H9 (cell line): ENCODE measurements around the gene TMIGD2. TPM values are rescaled to one million over a fixed set of nuclear protein-coding genes. Genes with fewer than 3 reads are reported as not detected.

ENCODE experiments used
- DNase-seq: peaks from one replicate; pipeline ENCODE4 v3.0.0-alpha.2; 2017
- H2AFZ ChIP-seq: one replicate; pipeline ENCODE4 v1.6.1; 2013; ENCODE audit warnings: mild to moderate bottlenecking, low read length, control low read depth, moderate library complexity
- H2AK5ac ChIP-seq: 2 replicates; pipeline ENCODE4 v1.6.1; 2013; ENCODE audit warnings: low read length, control low read depth, mixed read lengths; ENCODE audit not compliant: insufficient read length
- H2BK120ac ChIP-seq: one replicate; pipeline ENCODE4 v1.6.1; 2013; ENCODE audit warnings: low read depth, mild to moderate bottlenecking, low read length, control low read depth, inconsistent platforms; ENCODE audit not compliant: poor library complexity, severe bottlenecking
- H2BK12ac ChIP-seq: 2 replicates; pipeline ENCODE4 v1.6.1; 2013; ENCODE audit warnings: low read length, control low read depth, mixed read lengths, low read depth; ENCODE audit not compliant: insufficient read length
- H2BK15ac ChIP-seq: 2 replicates; pipeline ENCODE4 v1.6.1; 2013; ENCODE audit warnings: low read depth, low read length, control low read depth
- H2BK20ac ChIP-seq: one replicate; pipeline ENCODE4 v1.6.1; 2013; ENCODE audit warnings: low read depth, mild to moderate bottlenecking, low read length, control low read depth, inconsistent platforms; ENCODE audit not compliant: poor library complexity, severe bottlenecking
- H2BK5ac ChIP-seq: 2 replicates; pipeline ENCODE4 v1.6.1; 2013; ENCODE audit warnings: low read length, control low read depth, mixed read lengths; ENCODE audit not compliant: insufficient read length
- H3K14ac ChIP-seq: 2 replicates; pipeline ENCODE4 v1.6.1; 2013; ENCODE audit warnings: low read length, control low read depth; ENCODE audit not compliant: insufficient read depth
- H3K18ac ChIP-seq: 2 replicates; pipeline ENCODE4 v1.6.1; 2013; ENCODE audit warnings: low read depth, mild to moderate bottlenecking, mixed read lengths, low read length, control low read depth; ENCODE audit not compliant: insufficient read length
- H3K23ac ChIP-seq: 2 replicates; pipeline ENCODE4 v1.6.1; 2013; ENCODE audit warnings: low read length, control low read depth, mixed read lengths, low read depth; ENCODE audit not compliant: insufficient read length
- H3K23me2 ChIP-seq: 2 replicates; pipeline ENCODE4 v1.6.1; 2013; ENCODE audit warnings: low read depth, mild to moderate bottlenecking, mixed read lengths, low read length, control low read depth; ENCODE audit not compliant: insufficient read length, poor library complexity, severe bottlenecking
- H3K27ac ChIP-seq: 2 replicates; pipeline ENCODE4 v1.5.1; 2013; ENCODE audit warnings: low read length, control low read depth, mixed read lengths, low read depth; ENCODE audit not compliant: insufficient read length
- H3K27me3 ChIP-seq: 2 replicates; pipeline ENCODE4 v1.6.1; 2013; ENCODE audit warnings: low read length, control low read depth, inconsistent platforms; ENCODE audit not compliant: insufficient read depth
- H3K4ac ChIP-seq: 2 replicates; pipeline ENCODE4 v1.6.1; 2013; ENCODE audit warnings: low read depth, mild to moderate bottlenecking, control low read depth, inconsistent platforms, low read length, moderate library complexity
- H3K4me1 ChIP-seq: 2 replicates; pipeline ENCODE4 v1.6.1; 2013; ENCODE audit warnings: low read length, control low read depth, inconsistent platforms; ENCODE audit not compliant: insufficient read depth
- H3K4me2 ChIP-seq: 2 replicates; pipeline ENCODE4 v1.6.1; 2013; ENCODE audit warnings: low read length, control low read depth, mixed read lengths; ENCODE audit not compliant: insufficient read length, insufficient read depth
- H3K56ac ChIP-seq: 2 replicates; pipeline ENCODE4 v1.6.1; 2013; ENCODE audit warnings: low read depth, mild to moderate bottlenecking, mixed read lengths, low read length, control low read depth; ENCODE audit not compliant: insufficient read length
- H3K79me1 ChIP-seq: 2 replicates; pipeline ENCODE4 v1.6.1; 2013; ENCODE audit warnings: low read depth, mild to moderate bottlenecking, moderate library complexity, low read length, control low read depth, inconsistent platforms; ENCODE audit not compliant: insufficient read depth, poor library complexity, severe bottlenecking
- H3K79me2 ChIP-seq: 2 replicates; pipeline ENCODE4 v1.6.1; 2013; ENCODE audit warnings: low read length, control low read depth, inconsistent platforms; ENCODE audit not compliant: insufficient read depth
- H3K9ac ChIP-seq: 2 replicates; pipeline ENCODE4 v1.6.1; 2013; ENCODE audit warnings: low read length, control low read depth, mixed read lengths; ENCODE audit not compliant: insufficient read length; ENCODE audit errors: extremely low read depth
- H3K9me3 ChIP-seq: one replicate; pipeline ENCODE4 v1.6.1; 2013; ENCODE audit warnings: low read depth, low read length, inconsistent platforms; ENCODE audit not compliant: control insufficient read depth
- H3T11ph ChIP-seq: one replicate; pipeline ENCODE4 v1.6.1; 2013; ENCODE audit warnings: mild to moderate bottlenecking, low read length, control low read depth, inconsistent platforms
- H4K20me1 ChIP-seq: one replicate; pipeline ENCODE4 v1.6.1; 2013; ENCODE audit not compliant: control insufficient read depth, insufficient read length, insufficient read depth
- H4K5ac ChIP-seq: 2 replicates; pipeline ENCODE4 v1.6.1; 2013; ENCODE audit warnings: low read depth, mild to moderate bottlenecking, mixed read lengths, low read length, control low read depth; ENCODE audit not compliant: insufficient read length
- H4K8ac ChIP-seq: replicated peaks from 2 replicates; pipeline ENCODE4 v1.6.1; 2013; ENCODE audit warnings: low read length, control low read depth, mixed read lengths, low read depth; ENCODE audit not compliant: insufficient read length
- H4K91ac ChIP-seq: 2 replicates; pipeline ENCODE4 v1.6.1; 2013; ENCODE audit warnings: low read depth, mild to moderate bottlenecking, moderate library complexity, mixed read lengths, low read length, control low read depth; ENCODE audit not compliant: insufficient read length
- H3K27ac Mint-ChIP-seq, 3 experiments: 2 replicates in 2 of 3; 3 replicates in 1 of 3; pipeline ENCODE4 v1.8.0; 2020 to 2021; ENCODE audit warnings: mixed read lengths in 3 of 3, mild to moderate bottlenecking in 1 of 3, moderate library complexity in 1 of 3
- H3K27me3 Mint-ChIP-seq: 2 replicates; pipeline ENCODE4 v1.8.0; 2021; ENCODE audit warnings: low read depth, mild to moderate bottlenecking, moderate library complexity, mixed read lengths
- H3K36me3 Mint-ChIP-seq, 3 experiments: 2 replicates in 2 of 3; 3 replicates in 1 of 3; pipeline ENCODE4 v1.8.0; 2020 to 2021; ENCODE audit warnings: low read depth in 3 of 3, mixed read lengths in 3 of 3; ENCODE audit not compliant: insufficient read depth in 1 of 3
- H3K4me1 Mint-ChIP-seq, 2 experiments: 2 replicates each; pipeline ENCODE4 v1.8.0; 2020; ENCODE audit warnings: mixed read lengths in 2 of 2
- H3K4me3 Mint-ChIP-seq, 2 experiments: 2 replicates in 1 of 2; 3 replicates in 1 of 2; pipeline ENCODE4 v1.8.0; 2020 to 2021; ENCODE audit warnings: mild to moderate bottlenecking in 2 of 2, mixed read lengths in 2 of 2, moderate library complexity in 1 of 2
- H3K9me3 Mint-ChIP-seq, 2 experiments: 2 replicates in 1 of 2; 3 replicates in 1 of 2; pipeline ENCODE4 v1.8.0; 2020; ENCODE audit warnings: mild to moderate bottlenecking in 2 of 2, mixed read lengths in 2 of 2, moderate library complexity in 1 of 2
- CTCF ChIP-seq: fragments of 200-600 bp; sonication (generic); conservative IDR thresholded peaks from 3 replicates; pipeline ENCODE4 v1.8.0; 2021; ENCODE audit warnings: antibody characterized with exemption, mild to moderate bottlenecking
- WGBS: extraction: QIAGEN DNeasy Blood & Tissue Kit; methylation state at CpG from one replicate; pipeline ENCODE4 v1.1.7; 2013; ENCODE audit warnings: missing lambda C conversion rate, low lambda C conversion rate, mixed read lengths; ENCODE audit not compliant: insufficient read length; ENCODE audit errors: extremely low coverage; 5-methylcytosine and 5-hydroxymethylcytosine counted together
- total RNA-seq: library from RNA; stranded (reverse); gene quantifications from 2 replicates; pipeline ENCODE4 v1.2.1, GENCODE V29; 2021

TMIGD2 gene
- total RNA-seq, 1 experiment from 2014 or later: 0.26 TPM

GRCh38 chr19:4345342-4346019 lies 43.3 kb upstream of the TMIGD2 start:
- H3K27ac Mint-ChIP-seq: no peak overlapping the region
- Histone ChIP-seq H3K4me2 (no peak overlapping the region), H2AK5ac (no peak overlapping the region), H2BK12ac (no peak overlapping the region), H4K8ac (no peak overlapping the region), H3K18ac (no peak overlapping the region), H2BK5ac (no peak overlapping the region), H3K9ac (no peak overlapping the region), H3K14ac (no peak overlapping the region), H3K4me1 (no peaks in the 10 kb centered on the region), H3K9me3 (no peaks in the 10 kb centered on the region), H3K23ac (no peak overlapping the region), H3K56ac (no peak overlapping the region), H4K20me1 (no peaks in the 10 kb centered on the region), H3K79me2 (no peaks in the 10 kb centered on the region), H3K23me2 (peaks cover 7% of the 10 kb centered on the region), H3K27me3 (no peaks in the 10 kb centered on the region), H2BK120ac (no peak overlapping the region), H3K4ac (no peak overlapping the region), H2BK15ac (no peak overlapping the region), H2AFZ (no peak overlapping the region), H4K5ac (no peak overlapping the region), H3K79me1 (no peaks in the 10 kb centered on the region), H2BK20ac (no peak overlapping the region), H3K27ac (no peak overlapping the region), H4K91ac (no peak overlapping the region), H3T11ph (no peak overlapping the region)
- H3K4me1 Mint-ChIP-seq: peaks cover 5 to 6% of the 10 kb centered on the region in 2 experiments
- TF ChIP-seq CTCF: no peak
- peaks cover 6% of the 10 kb centered on the region for H3K27me3 Mint-ChIP-seq
- no CpG with 5 or more reads among the region's 15 CpGs for WGBS
- H3K9me3 Mint-ChIP-seq: no peaks in the 10 kb centered on the region; a peak in 1 of 5 replicates
- no peak for DNase-seq
- H3K36me3 Mint-ChIP-seq: peaks cover 13 to 46% (median 45%) of the 10 kb centered on the region in 3 experiments
- H3K4me3 Mint-ChIP-seq: peak overlapping the region; percentile 56 to 85; a peak in 4 of 5 replicates
